GM12878 (cell line): ENCODE results near the gene MOCOS.

ENCODE experiments used
- BHLHE40 ChIP-seq, 2 experiments: fragments of 450-650 bp in 1 of 2; IDR thresholded peaks; 2 replicates each; pipeline ENCODE4 v1.6.1; 2011 to 2017; ENCODE audit warnings: low read depth in 2 of 2, borderline replicate concordance in 1 of 2, improper control_type of control experiment in 1 of 2, low read length in 1 of 2, mild to moderate bottlenecking in 1 of 2
- CTCF ChIP-seq, 3 experiments: IDR thresholded peaks in 2 of 3; conservative IDR thresholded peaks in 1 of 3; 2 replicates each; pipeline ENCODE4 v1.5.1; 2011; ENCODE audit warnings: low read depth in 3 of 3, low read length in 3 of 3, mild to moderate bottlenecking in 3 of 3, control low read depth in 2 of 3, moderate library complexity in 2 of 3, inconsistent platforms in 1 of 3, mixed read lengths in 1 of 3; ENCODE audit not compliant: control insufficient read depth in 2 of 3, insufficient read depth in 1 of 3; ENCODE audit errors: extremely low read depth in 1 of 3
- NFYB ChIP-seq: IDR thresholded peaks from 2 replicates; pipeline ENCODE4 v1.6.1; 2011; ENCODE audit warnings: low read depth, mild to moderate bottlenecking, low read length, improper control_type of control experiment, moderate library complexity; ENCODE audit not compliant: insufficient read depth
- RELB ChIP-seq: fragments of 450-650 bp; IDR thresholded peaks from 2 replicates; pipeline ENCODE4 v1.6.1; 2017; ENCODE audit warnings: low read depth, mild to moderate bottlenecking, moderate library complexity
- SMC3 ChIP-seq: IDR thresholded peaks from 2 replicates; pipeline ENCODE4 v1.6.1; 2011; ENCODE audit warnings: low read length, improper control_type of control experiment, borderline replicate concordance
- ZBTB11 ChIP-seq: fragments of 450-650 bp; formaldehyde crosslinking; IDR thresholded peaks from 2 replicates; pipeline ENCODE4 v1.5.0; 2022; ENCODE audit warnings: mild to moderate bottlenecking, missing genetic modification characterization

GRCh38 chr18:36271153-36271552, 83.9 kb downstream of the MOCOS start:
- no peak for TF ChIP-seq SMC3
- TF ChIP-seq CTCF (IDR thresholded peaks at IDR 0.05 in 2 of 3, conservative IDR thresholded peaks at IDR 0.05 in 1 of 3; ENCODE audit: control insufficient read depth in 2 of 3, extremely low read depth in 1 of 3, insufficient read depth in 1 of 3, low read depth in 3 of 3, low read length in 3 of 3), result no peak
- TF ChIP-seq BHLHE40 (IDR thresholded peaks at IDR 0.05; ENCODE audit: borderline replicate concordance in 1 of 2, low read depth in 2 of 2, low read length in 1 of 2), result no peak
- TF ChIP-seq ZBTB11, result no peak
- no peak for TF ChIP-seq NFYB
- TF ChIP-seq RELB, result no peak
